Uterus (tissue), 2 donors: ENCODE results near the gene MS4A6A.

Experiments
- CTCF ChIP-seq, 4 experiments: fragments of 200-600 bp in 2 of 4; fragments of 450-650 bp in 2 of 4; sonication (generic) in 2 of 4; IDR thresholded peaks; one replicate each; pipeline ENCODE4 v1.5.1; 2016 to 2019; ENCODE audit warnings: antibody characterized with exemption in 4 of 4, mild to moderate bottlenecking in 2 of 4, moderate library complexity in 1 of 4
- POLR2A ChIP-seq, 2 donors: fragments of 450-650 bp; IDR thresholded peaks; one replicate each; pipeline ENCODE4 v1.6.1; 2016; ENCODE audit warnings: antibody characterized with exemption in 2 of 2, mild to moderate bottlenecking in 1 of 2, moderate library complexity in 1 of 2

- TF ChIP-seq CTCF (IDR thresholded peaks at IDR 0.05) (no peak), POLR2A (IDR thresholded peaks at IDR 0.05) (no peak)
Observed at GRCh38 chr11:60124802-60125432, 58.0 kb downstream of the MS4A6A start.
